Fibroblast of peridontal ligament (primary cell): Measurements from ENCODE around the gene CCDC12.

Experiments used
- DNase-seq: peaks from one replicate; pipeline ENCODE4 v3.0.0-alpha.2; 2010; ENCODE audit errors: extremely low read depth

Gene CCDC12

DNA sequence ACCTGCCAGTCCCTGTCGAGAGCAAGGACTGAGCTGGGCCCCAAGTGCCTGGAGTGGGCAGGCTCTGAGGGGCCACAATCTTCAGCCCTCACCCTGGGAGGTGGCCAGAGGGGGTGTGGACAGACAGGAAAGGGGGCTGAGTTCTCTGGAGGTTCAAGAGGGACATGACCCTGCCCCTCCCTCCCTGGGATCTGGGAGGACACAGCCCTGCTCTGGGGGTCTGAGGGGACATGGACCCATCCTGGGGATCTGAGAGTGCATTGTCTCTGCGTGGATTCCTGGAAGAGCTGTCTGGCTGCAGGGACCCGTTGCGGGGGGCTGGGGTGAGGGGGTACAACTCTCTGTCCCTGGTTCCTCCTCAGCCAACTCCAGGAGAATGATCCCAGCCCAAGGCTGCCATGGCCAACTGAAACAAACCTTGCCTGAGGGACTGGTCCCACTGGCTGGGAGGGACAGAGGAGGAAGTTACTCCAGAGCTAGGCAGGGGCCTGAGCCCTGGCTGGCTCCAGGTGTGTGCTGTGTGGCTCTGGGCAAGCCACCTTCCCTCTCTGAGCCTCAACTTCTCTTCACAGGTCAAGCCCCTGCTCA, 70.0 kb downstream of the CCDC12 start:
- DNase-seq: no peak

DNA sequence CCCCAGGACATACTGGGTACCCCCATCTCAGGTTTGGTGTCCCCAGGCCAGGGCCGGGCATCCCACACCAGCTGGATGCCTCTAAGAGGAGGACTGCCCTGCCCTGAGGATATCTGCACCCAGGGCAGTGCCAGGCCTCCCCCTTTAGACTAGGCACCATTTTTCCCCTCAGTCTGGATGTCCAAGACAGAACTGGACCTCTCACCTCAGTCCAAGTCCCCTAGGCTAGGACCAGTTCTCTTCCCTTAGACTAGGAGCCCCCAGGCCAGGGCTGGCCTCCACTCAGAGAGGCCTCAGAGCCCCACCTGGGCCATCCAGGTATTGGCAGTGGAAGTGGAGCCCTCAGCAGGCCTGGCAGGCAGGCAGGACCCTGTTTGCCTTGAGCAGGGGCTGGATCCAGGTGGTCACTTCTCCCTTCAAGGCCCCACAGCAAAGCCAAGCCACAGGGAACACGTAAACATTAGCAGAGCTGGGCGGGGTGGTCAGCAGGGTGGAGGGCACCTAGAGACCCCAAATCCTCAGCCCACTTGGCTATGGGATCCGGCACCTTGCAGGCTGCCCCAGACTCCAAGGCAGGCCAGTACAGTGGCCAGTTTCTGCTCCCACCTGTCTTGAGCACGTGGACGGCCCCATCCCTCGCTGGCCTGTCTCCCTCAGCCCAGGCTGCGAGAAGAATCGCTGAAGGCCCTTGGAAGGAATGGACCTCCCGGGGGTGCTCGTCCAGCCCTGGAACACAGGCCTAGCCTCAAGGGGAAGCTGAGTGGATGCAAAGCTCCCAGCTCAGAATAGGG, 70.7 kb downstream of the CCDC12 start:
- no peak for DNase-seq

- DNase-seq: no peak
These were observed 71.4 kb downstream of the CCDC12 start for GRCh38 chr3:46905213-46905560.

DNA sequence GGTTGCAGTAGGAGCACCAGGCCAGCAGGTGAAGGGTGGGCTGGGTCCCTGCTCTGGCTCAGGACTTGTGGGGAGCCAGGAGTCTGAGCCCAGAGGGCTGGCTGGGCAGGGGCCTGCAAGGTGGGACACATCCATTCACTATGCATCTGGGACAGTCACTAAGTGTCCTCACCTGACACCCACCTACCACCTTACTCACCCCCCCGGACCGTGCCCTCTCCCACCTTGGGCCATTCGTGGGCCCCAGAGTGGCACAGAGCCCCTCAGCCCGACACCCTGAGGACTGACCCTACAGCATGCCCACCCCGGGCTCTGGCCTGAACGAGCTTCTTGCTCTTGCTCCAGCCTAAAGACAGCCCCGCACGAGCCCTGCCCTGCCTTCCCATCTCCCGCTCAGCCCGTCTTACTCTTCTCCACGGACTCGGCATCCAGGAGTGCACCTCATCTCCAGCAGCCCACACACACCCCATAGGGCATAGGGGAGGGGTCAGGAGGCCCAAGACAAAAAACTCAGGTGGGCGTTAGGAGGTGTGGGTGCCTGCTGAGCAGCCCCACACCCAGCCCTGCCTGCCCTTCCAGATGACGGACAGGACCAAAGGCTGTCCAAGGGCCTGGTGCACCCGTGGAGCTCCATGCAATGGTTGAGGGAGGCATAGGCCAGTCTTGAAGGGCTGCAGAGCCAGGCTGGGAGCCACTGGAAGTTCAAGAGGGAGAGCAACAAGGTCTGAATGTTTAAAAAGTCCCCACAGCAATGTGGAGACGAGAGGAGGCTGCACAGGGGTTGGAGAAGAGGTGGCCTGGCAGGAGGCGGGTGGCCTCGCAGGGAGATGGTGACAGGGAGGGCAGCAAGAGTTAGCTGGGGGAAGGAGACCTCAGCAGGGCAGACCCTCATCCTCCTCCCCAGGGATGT, 72.0 kb downstream of the CCDC12 start:
- DNase-seq: no peak

- no peak for DNase-seq
These were observed 72.9 kb downstream of the CCDC12 start for GRCh38 chr3:46903341-46904302.

DNA sequence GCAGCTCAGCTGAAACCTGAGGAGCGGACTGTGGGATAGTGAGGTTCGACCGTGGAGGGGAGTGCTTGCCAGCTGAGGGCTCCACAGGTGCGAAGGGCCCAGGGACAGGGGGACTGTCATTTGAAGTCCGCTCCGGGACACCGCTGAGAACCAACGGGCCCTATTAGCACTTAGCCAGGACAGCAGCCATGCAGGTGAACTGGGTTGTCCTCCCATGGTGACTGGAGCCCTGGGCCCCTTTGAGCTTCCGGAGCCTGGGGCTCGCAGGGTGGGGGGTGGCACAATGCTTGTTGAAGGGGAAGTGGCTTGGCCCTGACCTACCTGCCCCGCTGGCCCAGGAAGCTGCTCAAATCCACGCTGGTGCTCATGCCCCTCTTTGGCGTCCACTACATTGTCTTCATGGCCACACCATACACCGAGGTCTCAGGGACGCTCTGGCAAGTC, 74.3 kb downstream of the CCDC12 start:
- no peak for DNase-seq

DNA sequence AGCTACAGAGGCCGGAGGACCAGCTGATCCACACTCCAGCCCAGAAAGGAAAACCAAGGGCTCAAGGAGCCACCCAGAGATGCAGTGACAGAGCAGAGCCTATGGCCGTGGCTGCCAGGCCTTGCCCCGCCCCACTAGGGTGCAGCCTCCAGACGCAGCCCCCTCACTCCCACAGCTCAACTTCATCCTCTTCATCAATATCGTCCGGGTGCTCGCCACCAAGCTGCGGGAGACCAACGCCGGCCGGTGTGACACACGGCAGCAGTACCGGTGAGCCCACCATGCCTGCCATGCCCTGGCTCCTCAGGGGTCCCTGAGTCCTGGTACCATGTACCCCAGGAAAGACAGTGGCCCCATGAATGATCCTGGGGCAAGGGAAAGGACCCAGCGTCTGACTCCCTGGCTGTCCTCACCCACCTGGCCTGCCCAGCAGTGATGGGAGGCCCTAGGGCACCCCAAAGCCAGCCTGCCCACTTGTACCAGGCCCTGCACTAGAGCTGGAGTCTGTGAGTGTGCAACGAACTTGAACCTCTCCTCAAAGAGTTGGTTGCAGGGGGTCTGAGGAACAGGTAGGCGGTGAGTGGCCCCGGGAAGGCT, 74.9 kb downstream of the CCDC12 start:
- DNase-seq: no peak

GRCh38 chr3:46901061-46901460, 75.5 kb downstream of the CCDC12 start:
- DNase-seq: no peak

DNA sequence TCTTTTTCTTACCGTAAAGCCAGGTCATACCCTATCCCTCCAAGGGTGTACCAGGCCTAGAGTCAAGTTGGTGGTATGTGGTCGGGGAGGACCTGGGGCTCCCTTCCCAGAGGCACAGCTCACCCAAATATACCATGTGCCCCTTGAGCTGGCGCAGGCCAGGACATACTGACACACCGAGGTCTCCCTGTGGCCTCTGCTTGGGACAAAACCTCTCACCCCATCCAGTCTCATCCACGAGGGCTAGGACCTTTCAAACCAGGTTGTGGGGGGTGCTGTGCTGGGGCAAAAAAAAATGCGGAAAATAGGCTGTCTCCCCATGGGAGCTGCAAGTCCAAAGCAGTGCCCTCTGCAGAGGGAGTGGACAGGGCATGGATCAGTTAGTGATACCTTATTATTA, 76.2 kb downstream of the CCDC12 start:
- DNase-seq: no peak

DNA sequence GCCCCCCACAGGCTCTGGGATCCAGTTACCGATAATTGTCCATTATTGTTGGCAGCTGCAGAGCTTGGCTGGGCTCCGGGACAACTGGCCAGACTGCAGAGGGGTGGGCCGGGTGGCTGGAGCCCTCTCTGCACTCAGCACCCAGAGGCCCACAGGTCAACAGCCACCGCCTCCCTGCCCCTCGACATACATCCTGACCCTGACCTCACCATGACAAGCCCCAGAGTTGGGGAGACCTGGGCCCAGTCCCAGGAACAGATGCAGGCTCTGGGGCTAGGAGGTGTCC, 76.6 kb downstream of the CCDC12 start:
- DNase-seq: no peak

- no peak for DNase-seq
These were observed 77.2 kb downstream of the CCDC12 start for GRCh38 chr3:46899151-46900006.

DNA sequence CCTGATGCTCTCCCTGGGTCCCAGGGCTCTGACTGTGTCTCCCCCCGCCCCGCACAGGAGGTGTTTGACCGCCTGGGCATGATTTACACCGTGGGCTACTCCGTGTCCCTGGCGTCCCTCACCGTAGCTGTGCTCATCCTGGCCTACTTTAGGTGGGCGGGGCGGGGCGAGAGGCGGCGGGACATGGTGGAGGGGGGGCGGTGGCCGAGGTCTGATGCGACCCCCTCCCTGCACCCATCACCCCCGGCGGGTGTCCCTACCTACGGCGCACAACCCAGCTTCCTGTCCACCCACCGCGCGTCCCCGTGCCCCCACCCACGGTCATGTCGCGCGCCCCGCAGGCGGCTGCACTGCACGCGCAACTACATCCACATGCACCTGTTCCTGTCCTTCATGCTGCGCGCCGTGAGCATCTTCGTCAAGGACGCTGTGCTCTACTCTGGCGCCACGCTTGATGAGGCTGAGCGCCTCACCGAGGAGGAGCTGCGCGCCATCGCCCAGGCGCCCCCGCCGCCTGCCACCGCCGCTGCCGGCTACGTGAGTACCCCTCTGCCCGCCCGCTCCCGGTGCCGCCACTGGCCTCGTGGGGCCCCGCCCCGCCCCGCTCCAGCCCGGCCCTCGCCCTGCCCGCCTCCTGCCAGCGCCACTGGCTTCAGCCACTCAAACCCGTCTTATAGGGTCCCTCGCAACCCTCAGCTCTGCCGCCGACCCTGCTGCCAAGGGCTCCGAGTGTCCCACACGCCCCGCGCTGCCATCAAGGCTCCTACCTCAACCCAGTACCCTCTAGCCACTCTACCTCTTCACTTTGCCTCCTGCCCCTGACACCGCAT, 78.0 kb downstream of the CCDC12 start:
- no peak for DNase-seq

DNA sequence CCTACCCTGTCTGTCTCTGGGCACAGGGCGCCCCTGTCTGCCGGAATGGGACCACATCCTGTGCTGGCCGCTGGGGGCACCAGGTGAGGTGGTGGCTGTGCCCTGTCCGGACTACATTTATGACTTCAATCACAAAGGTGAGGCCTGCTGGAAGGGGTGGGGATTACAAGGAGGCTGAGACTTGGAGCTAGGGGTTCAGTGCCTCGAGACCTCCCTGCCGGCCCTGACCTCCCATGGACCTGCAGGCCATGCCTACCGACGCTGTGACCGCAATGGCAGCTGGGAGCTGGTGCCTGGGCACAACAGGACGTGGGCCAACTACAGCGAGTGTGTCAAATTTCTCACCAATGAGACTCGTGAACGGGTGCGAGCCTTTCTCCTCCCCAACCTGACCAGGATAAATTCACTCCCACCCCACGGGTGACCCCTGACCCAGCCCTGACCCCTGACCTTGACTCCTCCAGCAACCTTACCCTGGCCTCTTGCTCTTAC, 78.7 kb downstream of the CCDC12 start:
- DNase-seq: no peak

- no peak for DNase-seq
These were observed 79.5 kb downstream of the CCDC12 start for GRCh38 chr3:46897031-46897430.

DNA sequence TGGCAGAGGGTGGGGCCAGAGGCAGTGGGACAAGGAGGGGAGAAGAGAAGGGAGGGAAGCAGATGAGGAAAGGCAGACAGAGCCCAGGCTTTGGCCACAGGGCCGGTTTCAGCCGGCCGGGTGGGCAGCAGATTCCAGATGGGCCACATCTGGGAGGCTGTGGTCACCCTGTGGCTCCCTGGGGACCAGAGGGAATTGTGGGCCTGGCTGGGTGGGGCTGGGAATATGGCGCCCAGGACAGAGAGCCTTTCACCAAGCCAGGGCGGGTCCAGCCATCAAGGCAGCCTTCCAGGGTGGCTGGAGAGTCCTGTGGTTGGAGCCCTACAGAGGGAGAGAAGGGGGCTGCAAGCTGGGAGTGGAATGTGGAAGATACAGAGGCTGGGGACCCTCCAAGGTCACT, 80.2 kb downstream of the CCDC12 start:
- no peak for DNase-seq

DNA sequence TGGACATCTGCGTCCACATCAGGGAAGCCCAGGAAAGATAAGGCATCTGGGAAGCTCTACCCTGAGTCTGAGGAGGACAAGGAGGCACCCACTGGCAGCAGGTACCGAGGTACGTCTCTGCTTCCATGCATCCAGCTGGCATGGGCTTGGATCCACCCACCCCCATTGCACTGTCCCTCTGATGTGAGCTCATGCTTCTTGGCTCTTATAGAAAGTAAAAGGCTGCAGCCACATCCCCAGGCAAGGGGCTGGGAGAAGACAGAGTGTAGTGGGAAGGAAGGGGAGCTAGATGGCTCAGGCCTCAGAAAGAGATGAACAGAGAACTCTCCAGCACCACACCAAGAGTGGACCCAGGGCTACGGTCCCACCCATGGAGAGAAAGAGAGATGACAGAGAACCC, 80.8 kb downstream of the CCDC12 start:
- DNase-seq: no peak

DNA sequence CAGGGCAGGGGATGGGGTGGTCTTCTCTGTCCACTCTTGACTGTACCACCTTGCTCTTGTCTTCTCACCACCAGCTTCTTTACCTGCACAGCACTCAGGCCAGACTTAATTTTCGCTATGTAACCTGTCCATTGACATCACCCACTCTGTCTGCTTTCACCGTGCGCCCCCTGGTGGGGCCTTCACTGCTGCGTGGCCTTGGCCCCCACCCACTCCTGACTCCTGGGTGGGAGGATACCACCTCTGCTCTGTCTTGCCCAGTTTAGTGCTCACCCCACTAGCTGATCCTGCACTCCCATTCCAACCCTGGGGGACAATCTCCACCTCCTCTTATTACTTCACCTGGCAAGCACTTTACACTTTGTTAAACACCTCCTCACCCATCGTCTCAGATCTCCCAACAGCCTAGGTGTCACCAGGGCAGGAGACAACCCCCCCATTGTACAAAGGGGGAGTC, 81.3 kb downstream of the CCDC12 start:
- peak; percentile 45 for DNase-seq

DNA sequence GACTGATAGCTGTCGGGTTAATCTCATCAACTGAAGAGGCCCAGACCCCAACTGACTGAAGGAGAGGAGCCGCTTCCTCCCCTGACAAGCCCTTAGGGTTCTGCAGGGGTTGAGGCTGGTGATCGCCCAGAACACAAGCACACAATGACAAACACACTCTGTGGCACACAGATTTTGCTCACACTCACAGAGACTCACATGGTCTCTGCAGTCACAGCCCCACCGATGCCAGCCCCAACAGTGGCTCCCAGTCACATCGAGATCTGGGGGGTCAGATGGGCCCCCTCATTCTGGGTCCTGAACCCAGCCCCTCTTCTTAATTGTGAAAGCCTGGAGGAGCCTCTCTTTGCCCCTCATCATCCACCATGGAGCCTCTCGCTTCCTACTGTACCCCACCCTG, 82.3 kb downstream of the CCDC12 start:
- no peak for DNase-seq

- DNase-seq: no peak
These were observed 82.8 kb downstream of the CCDC12 start for GRCh38 chr3:46893763-46894162.
